ENCODE measurements around the gene PCDHGA12.
A peak's percentile ranks its signal among the peaks of the same experiment; 100 is the strongest.

PCDHGA12 gene

DNA sequence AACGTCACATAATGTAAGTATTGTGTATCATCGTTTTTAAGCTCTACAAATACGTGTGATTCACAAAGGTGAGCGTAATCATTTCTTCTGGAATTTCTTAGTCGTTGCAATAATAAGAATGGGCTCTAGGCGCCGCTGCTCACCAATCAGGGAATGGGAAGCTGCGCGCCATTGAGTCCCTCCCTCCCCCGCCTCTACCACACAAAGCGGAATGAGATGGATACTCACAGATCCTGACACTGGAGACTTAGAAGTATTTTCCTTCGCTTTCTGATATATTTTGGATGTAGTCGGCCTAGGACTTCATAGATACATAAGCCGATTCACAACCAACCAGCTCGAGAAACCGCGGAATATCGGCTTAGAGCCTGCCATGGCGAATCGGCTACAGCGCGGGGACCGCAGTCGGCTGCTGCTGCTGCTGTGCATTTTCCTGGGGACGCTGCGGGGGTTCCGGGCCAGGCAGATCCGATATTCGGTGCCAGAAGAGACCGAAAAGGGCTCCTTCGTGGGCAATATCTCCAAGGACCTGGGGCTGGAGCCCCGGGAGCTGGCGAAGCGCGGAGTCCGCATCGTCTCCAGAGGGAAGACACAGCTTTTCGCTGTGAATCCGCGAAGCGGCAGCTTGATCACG, 9.3 kb upstream of the PCDHGA12 start, which contains the start of gene PCDHGA11 (continued):
- no peak for TF ChIP-seq ZNF433 (tag by site-specific recombination; IDR thresholded peaks at IDR 0.05; ENCODE audit: low read depth)
- TF ChIP-seq IKZF3 (tag by site-specific recombination; IDR thresholded peaks at IDR 0.05), result no peak
- no peak for TF ChIP-seq ZNF747 (tag by site-specific recombination; IDR thresholded peaks at IDR 0.05)
- TF ChIP-seq, protein P1, sequence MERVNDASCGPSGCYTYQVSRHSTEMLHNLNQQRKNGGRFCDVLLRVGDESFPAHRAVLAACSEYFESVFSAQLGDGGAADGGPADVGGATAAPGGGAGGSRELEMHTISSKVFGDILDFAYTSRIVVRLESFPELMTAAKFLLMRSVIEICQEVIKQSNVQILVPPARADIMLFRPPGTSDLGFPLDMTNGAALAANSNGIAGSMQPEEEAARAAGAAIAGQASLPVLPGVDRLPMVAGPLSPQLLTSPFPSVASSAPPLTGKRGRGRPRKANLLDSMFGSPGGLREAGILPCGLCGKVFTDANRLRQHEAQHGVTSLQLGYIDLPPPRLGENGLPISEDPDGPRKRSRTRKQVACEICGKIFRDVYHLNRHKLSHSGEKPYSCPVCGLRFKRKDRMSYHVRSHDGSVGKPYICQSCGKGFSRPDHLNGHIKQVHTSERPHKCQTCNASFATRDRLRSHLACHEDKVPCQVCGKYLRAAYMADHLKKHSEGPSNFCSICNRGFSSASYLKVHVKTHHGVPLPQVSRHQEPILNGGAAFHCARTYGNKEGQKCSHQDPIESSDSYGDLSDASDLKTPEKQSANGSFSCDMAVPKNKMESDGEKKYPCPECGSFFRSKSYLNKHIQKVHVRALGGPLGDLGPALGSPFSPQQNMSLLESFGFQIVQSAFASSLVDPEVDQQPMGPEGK (tag by site-specific recombination; IDR thresholded peaks at IDR 0.05), result 0 out of 2 replicates have a peak, but pooled peaks have one; percentile 3
- TF ChIP-seq TSHZ1 (tag by site-specific recombination; IDR thresholded peaks at IDR 0.05; ENCODE audit: borderline replicate concordance), result no peak
- TF ChIP-seq ZNF248 (tag by site-specific recombination; IDR thresholded peaks at IDR 0.05), result no peak
- TF ChIP-seq ZIC2 (tag by site-specific recombination; IDR thresholded peaks at IDR 0.05), result peak; percentile 30; the same call in 1 of the 2 replicates
- TF ChIP-seq ZNF701 (tag by site-specific recombination; IDR thresholded peaks at IDR 0.05), result no peak
- no peak for TF ChIP-seq SALL2 (tag by site-specific recombination; IDR thresholded peaks at IDR 0.05; ENCODE audit: borderline replicate concordance)
- TF ChIP-seq ZNF555 (tag by site-specific recombination; conservative IDR thresholded peaks at IDR 0.05), result no peak
- no peak for TF ChIP-seq ZNF121 (tag by site-specific recombination; IDR thresholded peaks at IDR 0.05)
- 0 out of 2 replicates have a peak, but pooled peaks have one; percentile 20 for TF ChIP-seq ZNF335 (tag by site-specific recombination; conservative IDR thresholded peaks at IDR 0.05)
- no peak for TF ChIP-seq ZNF223 (tag by site-specific recombination; IDR thresholded peaks at IDR 0.05)
- TF ChIP-seq, protein P2, sequence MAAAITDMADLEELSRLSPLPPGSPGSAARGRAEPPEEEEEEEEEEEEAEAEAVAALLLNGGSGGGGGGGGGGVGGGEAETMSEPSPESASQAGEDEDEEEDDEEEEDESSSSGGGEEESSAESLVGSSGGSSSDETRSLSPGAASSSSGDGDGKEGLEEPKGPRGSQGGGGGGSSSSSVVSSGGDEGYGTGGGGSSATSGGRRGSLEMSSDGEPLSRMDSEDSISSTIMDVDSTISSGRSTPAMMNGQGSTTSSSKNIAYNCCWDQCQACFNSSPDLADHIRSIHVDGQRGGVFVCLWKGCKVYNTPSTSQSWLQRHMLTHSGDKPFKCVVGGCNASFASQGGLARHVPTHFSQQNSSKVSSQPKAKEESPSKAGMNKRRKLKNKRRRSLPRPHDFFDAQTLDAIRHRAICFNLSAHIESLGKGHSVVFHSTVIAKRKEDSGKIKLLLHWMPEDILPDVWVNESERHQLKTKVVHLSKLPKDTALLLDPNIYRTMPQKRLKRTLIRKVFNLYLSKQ (tag by site-specific recombination; IDR thresholded peaks at IDR 0.05; ENCODE audit: borderline replicate concordance), result no peak
- TF ChIP-seq ZNF549 (tag by site-specific recombination; IDR thresholded peaks at IDR 0.05), result no peak
- TF ChIP-seq ZBTB48 (tag by site-specific recombination; IDR thresholded peaks at IDR 0.05), result no peak; the same call in 1 of the 2 replicates
- peak; percentile 22; the same call in 1 of the 2 replicates for TF ChIP-seq ZBTB20 (tag by site-specific recombination; IDR thresholded peaks at IDR 0.05)
- TF ChIP-seq, protein P3, sequence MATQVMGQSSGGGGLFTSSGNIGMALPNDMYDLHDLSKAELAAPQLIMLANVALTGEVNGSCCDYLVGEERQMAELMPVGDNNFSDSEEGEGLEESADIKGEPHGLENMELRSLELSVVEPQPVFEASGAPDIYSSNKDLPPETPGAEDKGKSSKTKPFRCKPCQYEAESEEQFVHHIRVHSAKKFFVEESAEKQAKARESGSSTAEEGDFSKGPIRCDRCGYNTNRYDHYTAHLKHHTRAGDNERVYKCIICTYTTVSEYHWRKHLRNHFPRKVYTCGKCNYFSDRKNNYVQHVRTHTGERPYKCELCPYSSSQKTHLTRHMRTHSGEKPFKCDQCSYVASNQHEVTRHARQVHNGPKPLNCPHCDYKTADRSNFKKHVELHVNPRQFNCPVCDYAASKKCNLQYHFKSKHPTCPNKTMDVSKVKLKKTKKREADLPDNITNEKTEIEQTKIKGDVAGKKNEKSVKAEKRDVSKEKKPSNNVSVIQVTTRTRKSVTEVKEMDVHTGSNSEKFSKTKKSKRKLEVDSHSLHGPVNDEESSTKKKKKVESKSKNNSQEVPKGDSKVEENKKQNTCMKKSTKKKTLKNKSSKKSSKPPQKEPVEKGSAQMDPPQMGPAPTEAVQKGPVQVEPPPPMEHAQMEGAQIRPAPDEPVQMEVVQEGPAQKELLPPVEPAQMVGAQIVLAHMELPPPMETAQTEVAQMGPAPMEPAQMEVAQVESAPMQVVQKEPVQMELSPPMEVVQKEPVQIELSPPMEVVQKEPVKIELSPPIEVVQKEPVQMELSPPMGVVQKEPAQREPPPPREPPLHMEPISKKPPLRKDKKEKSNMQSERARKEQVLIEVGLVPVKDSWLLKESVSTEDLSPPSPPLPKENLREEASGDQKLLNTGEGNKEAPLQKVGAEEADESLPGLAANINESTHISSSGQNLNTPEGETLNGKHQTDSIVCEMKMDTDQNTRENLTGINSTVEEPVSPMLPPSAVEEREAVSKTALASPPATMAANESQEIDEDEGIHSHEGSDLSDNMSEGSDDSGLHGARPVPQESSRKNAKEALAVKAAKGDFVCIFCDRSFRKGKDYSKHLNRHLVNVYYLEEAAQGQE (tag by site-specific recombination; IDR thresholded peaks at IDR 0.05), result no peak
- no peak for TF ChIP-seq OSR2 (tag by site-specific recombination; IDR thresholded peaks at IDR 0.05)
- no peak for TF ChIP-seq ZNF670 (tag by site-specific recombination; IDR thresholded peaks at IDR 0.05; ENCODE audit: low read depth)
- no peak for TF ChIP-seq ZBTB1 (tag by site-specific recombination; IDR thresholded peaks at IDR 0.05)
- no peak for TF ChIP-seq ZNF544 (tag by site-specific recombination; IDR thresholded peaks at IDR 0.05)
- no peak for TF ChIP-seq ZNF529 (tag by site-specific recombination; IDR thresholded peaks at IDR 0.05; ENCODE audit: insufficient replicate concordance)
- no peak for TF ChIP-seq KLF16 (tag by site-specific recombination; IDR thresholded peaks at IDR 0.05)
- TF ChIP-seq ZFP3 (tag by site-specific recombination; IDR thresholded peaks at IDR 0.05; ENCODE audit: low read depth), result no peak
- TF ChIP-seq ZNF707 (tag by site-specific recombination; IDR thresholded peaks at IDR 0.05), result no peak
- TF ChIP-seq REPIN1 (tag by site-specific recombination; IDR thresholded peaks at IDR 0.05; ENCODE audit: low read depth), result no peak
- TF ChIP-seq, protein P4, sequence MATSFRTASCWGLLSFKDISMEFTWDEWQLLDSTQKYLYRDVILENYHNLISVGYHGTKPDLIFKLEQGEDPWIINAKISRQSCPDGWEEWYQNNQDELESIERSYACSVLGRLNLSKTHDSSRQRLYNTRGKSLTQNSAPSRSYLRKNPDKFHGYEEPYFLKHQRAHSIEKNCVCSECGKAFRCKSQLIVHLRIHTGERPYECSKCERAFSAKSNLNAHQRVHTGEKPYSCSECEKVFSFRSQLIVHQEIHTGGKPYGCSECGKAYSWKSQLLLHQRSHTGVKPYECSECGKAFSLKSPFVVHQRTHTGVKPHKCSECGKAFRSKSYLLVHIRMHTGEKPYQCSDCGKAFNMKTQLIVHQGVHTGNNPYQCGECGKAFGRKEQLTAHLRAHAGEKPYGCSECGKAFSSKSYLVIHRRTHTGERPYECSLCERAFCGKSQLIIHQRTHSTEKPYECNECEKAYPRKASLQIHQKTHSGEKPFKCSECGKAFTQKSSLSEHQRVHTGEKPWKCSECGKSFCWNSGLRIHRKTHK (tag by site-specific recombination; IDR thresholded peaks at IDR 0.05), result no peak
- no peak for TF ChIP-seq ZNF548 (tag by site-specific recombination; IDR thresholded peaks at IDR 0.05)

Data from HEK293 (cell line).